Endothelial cell of umbilical vein (primary cell): ENCODE measurements around the gene RPL39. TPM values are rescaled to one million over a fixed set of nuclear protein-coding genes. Genes with fewer than 3 reads are reported as not detected.
A peak's percentile ranks its signal among the peaks of the same experiment; 100 is the strongest.

Experiments used
- BruUV-seq: library from RNA; stranded (reverse); fragments of 400-500 nt; replicated peaks from 2 replicates; lab custom pipeline; 2021; lab: Mats Ljungman, UMichigan
- CTCF ChIA-PET: fragments of 300-600, 350-600 bp; sonication (Branson Sonifier 250); formaldehyde crosslinking; loops from one replicate; lab custom pipeline; 2021; ENCODE audit warnings: antibody characterized with exemption, inconsistent platforms; lab: Charles Lee
- POLR2A ChIA-PET: fragments of 300-600, 350-600 bp; sonication (Branson Sonifier 250); formaldehyde crosslinking; loops from one replicate; lab custom pipeline; 2021; ENCODE audit warnings: antibody characterized with exemption, inconsistent platforms; lab: Charles Lee
- DNase-seq: peaks from one replicate; pipeline ENCODE4 v3.0.0-alpha.2; 2011; ENCODE audit warnings: low read depth, low spot score
- FAIRE-seq: peaks from 2 replicates; lab custom pipeline; 2011; peaks lifted over from hg19 to GRCh38; lab: Jason Lieb, UNC
- H2AFZ ChIP-seq: 2 replicates; pipeline ENCODE4 v1.6.0; 2012; ENCODE audit warnings: low read depth, low read length, control low read depth, inconsistent platforms
- H3K27ac ChIP-seq: 2 replicates; pipeline ENCODE4 v1.5.1; 2011; ENCODE audit warnings: low read depth, mild to moderate bottlenecking, control low read depth, low read length, moderate library complexity; ENCODE audit not compliant: insufficient read depth
- H3K27me3 ChIP-seq, 2 experiments: 2 replicates each; pipeline versions ENCODE4 v1.6.0 to v1.6.1; 2011; ENCODE audit warnings: low read length in 2 of 2, mixed read lengths in 1 of 2; ENCODE audit not compliant: control insufficient read depth in 2 of 2, insufficient read depth in 2 of 2
- H3K36me3 ChIP-seq, 2 experiments: 2 replicates in 1 of 2; 3 replicates in 1 of 2; pipeline ENCODE4 v1.5.1; 2011; ENCODE audit warnings: low read length in 2 of 2, mild to moderate bottlenecking in 1 of 2, moderate library complexity in 1 of 2; ENCODE audit not compliant: control insufficient read depth in 2 of 2, insufficient read depth in 2 of 2; ENCODE audit errors: extremely low read depth in 1 of 2
- H3K4me1 ChIP-seq: 3 replicates; pipeline ENCODE4 v1.5.1; 2011; ENCODE audit warnings: mild to moderate bottlenecking, low read length; ENCODE audit not compliant: control insufficient read depth, insufficient read depth; ENCODE audit errors: extremely low read depth
- H3K4me2 ChIP-seq: 2 replicates; pipeline ENCODE4 v1.6.1; 2011; ENCODE audit warnings: low read length, control low read depth, mixed read lengths; ENCODE audit not compliant: insufficient read depth
- H3K4me3 ChIP-seq, 3 experiments: fragments of 200-600 bp in 1 of 3; sonication (generic), shearing (Covaris generic) in 1 of 3; replicated peaks in 1 of 3; 2 replicates each; pipeline ENCODE4 v1.5.1; 2011 to 2016; ENCODE audit warnings: control low read depth in 3 of 3, low read length in 3 of 3, mild to moderate bottlenecking in 2 of 3, inconsistent platforms in 1 of 3, low read depth in 1 of 3, moderate library complexity in 1 of 3; ENCODE audit not compliant: insufficient read depth in 1 of 3
- H3K79me2 ChIP-seq: 2 replicates; pipeline ENCODE4 v1.6.0; 2012; ENCODE audit warnings: low read length, inconsistent platforms; ENCODE audit not compliant: control insufficient read depth, insufficient read depth
- H3K9ac ChIP-seq: replicated peaks from 2 replicates; pipeline ENCODE3; 2011; ENCODE audit warnings: low read length, control low read depth; ENCODE audit not compliant: insufficient read depth; ENCODE audit errors: extremely low read depth
- H3K9me1 ChIP-seq: replicated peaks from 3 replicates; pipeline ENCODE4 v1.6.0; 2011; ENCODE audit warnings: mild to moderate bottlenecking, low read length; ENCODE audit not compliant: control insufficient read depth, insufficient read depth; ENCODE audit errors: extremely low read depth
- H3K9me3 ChIP-seq: replicated peaks from 2 replicates; pipeline ENCODE4 v1.5.1; 2012; ENCODE audit warnings: low read length, inconsistent platforms; ENCODE audit not compliant: control insufficient read depth, insufficient read depth
- H4K20me1 ChIP-seq: replicated peaks from 2 replicates; pipeline ENCODE3; 2011; ENCODE audit warnings: mild to moderate bottlenecking, low read length; ENCODE audit not compliant: control insufficient read depth, insufficient read depth; ENCODE audit errors: extremely low read depth
- EZH2 ChIP-seq: IDR thresholded peaks from 2 replicates; pipeline ENCODE4 v1.6.1; 2012; ENCODE audit warnings: borderline replicate concordance, low read depth, mild to moderate bottlenecking, moderate library complexity, low read length, inconsistent platforms; ENCODE audit not compliant: severe bottlenecking
- FOS ChIP-seq: IDR thresholded peaks from 2 replicates; pipeline ENCODE4 v1.6.1; 2011; ENCODE audit warnings: mild to moderate bottlenecking, low read length, moderate library complexity, borderline replicate concordance; ENCODE audit not compliant: insufficient read depth
- GATA2 ChIP-seq: IDR thresholded peaks from 2 replicates; pipeline ENCODE4 v1.7.0; 2011; ENCODE audit warnings: low read depth, mild to moderate bottlenecking, moderate library complexity, mixed read lengths, low read length; ENCODE audit not compliant: insufficient read length, insufficient read depth
- JUN ChIP-seq: IDR thresholded peaks from 2 replicates; pipeline ENCODE4 v1.6.1; 2011; ENCODE audit warnings: borderline replicate concordance, low read depth; ENCODE audit not compliant: insufficient read length, insufficient read depth
- MYC ChIP-seq: IDR thresholded peaks from one replicate; pipeline ENCODE4 v1.6.1; 2011; ENCODE audit warnings: mild to moderate bottlenecking, low read depth, low read length
- POLR2A ChIP-seq: IDR thresholded peaks from 2 replicates; pipeline ENCODE4 v1.6.1; 2012; ENCODE audit warnings: low read depth, mild to moderate bottlenecking, control low read depth, low read length
- POLR2AphosphoS5 ChIP-seq: IDR thresholded peaks from 2 replicates; pipeline ENCODE4 v1.6.1; 2012; ENCODE audit warnings: low read depth, mild to moderate bottlenecking, control low read depth, low read length, moderate library complexity; ENCODE audit not compliant: insufficient read depth
- dilution Hi-C: fragments of 300-500 bp; cut with MboI; formaldehyde crosslinking; loops from one replicate; pipeline ENCODE4 v1.15.0; 2019; ENCODE audit warnings: low sequenced_read_pairs; ENCODE audit not compliant: extremely low pct_ligation_motif_present
- intact Hi-C: fragments of 100-400 bp; cut with micrococcal nuclease; formaldehyde crosslinking; loops from one replicate; pipeline ENCODE4 v1.10.0; 2022
- polyA plus RNA-seq, 4 experiments: library from polyadenylated mRNA; depleted of rRNA in 3 of 4; stranded (reverse) in 3 of 4; unstranded in 1 of 4; fragments of >200 nt; gene quantifications; 2 replicates each; pipeline versions ENCODE4 v1.2.1 to v1.2.3, GENCODE V29; 2011 to 2012; ENCODE audit warnings: missing spikeins in 1 of 4
- total RNA-seq: library from RNA; stranded (reverse); gene quantifications from 2 replicates; pipeline ENCODE4 v1.2.3, GENCODE V29; 2021
- TF ChIP-seq, protein P1 (sequence below): IDR thresholded peaks from 2 replicates; pipeline ENCODE4 v1.6.1; 2011; ENCODE audit not compliant: insufficient read depth, insufficient read length
- TF ChIP-seq, protein P2 (sequence below), 2 donors: IDR thresholded peaks; 1 replicate in 1 of 2; 2 replicates in 1 of 2; pipeline ENCODE4 v1.5.1; 2011; ENCODE audit warnings: low read length in 2 of 2, mild to moderate bottlenecking in 2 of 2, moderate library complexity in 2 of 2, control low read depth in 1 of 2, inconsistent platforms in 1 of 2, low read depth in 1 of 2; ENCODE audit not compliant: insufficient read depth in 1 of 2; ENCODE audit errors: extremely low read depth in 1 of 2

Gene RPL39
- total and polyA plus RNA-seq, 2 donors (not counting 3 experiments of a cell fraction or from before 2014, with no cell fraction given): 1,305 to 1,516 TPM

DNA sequence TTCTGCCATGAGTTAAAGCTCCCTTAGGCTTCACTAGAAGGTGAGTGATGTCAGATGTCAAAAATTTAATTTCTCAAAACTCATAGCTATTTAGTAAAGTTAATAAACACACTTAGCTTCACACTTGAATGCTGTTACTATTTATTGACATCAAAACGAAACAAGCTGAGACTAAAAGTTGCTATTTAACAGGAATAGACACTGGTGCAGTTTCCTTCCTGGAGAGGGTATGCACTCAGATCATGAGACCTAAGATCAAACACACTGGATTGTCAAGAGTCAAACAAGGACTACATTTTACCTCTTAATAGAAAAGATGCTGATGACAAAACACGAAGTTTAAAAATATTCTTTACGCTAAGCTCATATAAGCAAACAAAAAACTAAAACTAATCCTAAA, 42.5 kb upstream of the RPL39 start:
- no peak overlapping the region for H3K4me3 ChIP-seq
- DNase-seq (no peak), FAIRE-seq (peak; percentile 4)
- no peak overlapping the region for H3K9ac ChIP-seq
- POLR2A ChIA-PET: interaction anchor here (0.6 kb wide), 1 partner anchor 9 kb away, joined by 5 read pairs; no protein-coding TSS in a partner anchor
- no peaks in the 10 kb centered on the region for H3K4me1 ChIP-seq
- H3K4me2 ChIP-seq: no peak overlapping the region
- dilution Hi-C loops: no loop called here
- H3K9me3 ChIP-seq: no peaks in the 10 kb centered on the region
- H3K9me1 ChIP-seq: no peaks in the 10 kb centered on the region
- H3K36me3 ChIP-seq: no peaks in the 10 kb centered on the region
- no TSS peak for BruUV-seq
- H3K27me3 ChIP-seq: no peaks in the 10 kb centered on the region
- H2AFZ ChIP-seq: no peak overlapping the region
- intact Hi-C loops: no loop called here
- no peak overlapping the region for H3K27ac ChIP-seq
- TF ChIP-seq EZH2 (no peak), MYC (no peak), FOS (no peak), GATA2 (no peak), POLR2A (no peak), POLR2AphosphoS5 (no peak), JUN (no peak)
- TF ChIP-seq, protein P1, sequence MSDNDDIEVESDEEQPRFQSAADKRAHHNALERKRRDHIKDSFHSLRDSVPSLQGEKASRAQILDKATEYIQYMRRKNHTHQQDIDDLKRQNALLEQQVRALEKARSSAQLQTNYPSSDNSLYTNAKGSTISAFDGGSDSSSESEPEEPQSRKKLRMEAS: no peak
- TF ChIP-seq, protein P2, sequence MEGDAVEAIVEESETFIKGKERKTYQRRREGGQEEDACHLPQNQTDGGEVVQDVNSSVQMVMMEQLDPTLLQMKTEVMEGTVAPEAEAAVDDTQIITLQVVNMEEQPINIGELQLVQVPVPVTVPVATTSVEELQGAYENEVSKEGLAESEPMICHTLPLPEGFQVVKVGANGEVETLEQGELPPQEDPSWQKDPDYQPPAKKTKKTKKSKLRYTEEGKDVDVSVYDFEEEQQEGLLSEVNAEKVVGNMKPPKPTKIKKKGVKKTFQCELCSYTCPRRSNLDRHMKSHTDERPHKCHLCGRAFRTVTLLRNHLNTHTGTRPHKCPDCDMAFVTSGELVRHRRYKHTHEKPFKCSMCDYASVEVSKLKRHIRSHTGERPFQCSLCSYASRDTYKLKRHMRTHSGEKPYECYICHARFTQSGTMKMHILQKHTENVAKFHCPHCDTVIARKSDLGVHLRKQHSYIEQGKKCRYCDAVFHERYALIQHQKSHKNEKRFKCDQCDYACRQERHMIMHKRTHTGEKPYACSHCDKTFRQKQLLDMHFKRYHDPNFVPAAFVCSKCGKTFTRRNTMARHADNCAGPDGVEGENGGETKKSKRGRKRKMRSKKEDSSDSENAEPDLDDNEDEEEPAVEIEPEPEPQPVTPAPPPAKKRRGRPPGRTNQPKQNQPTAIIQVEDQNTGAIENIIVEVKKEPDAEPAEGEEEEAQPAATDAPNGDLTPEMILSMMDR (IDR thresholded peaks at IDR 0.05; ENCODE audit: extremely low read depth in 1 of 2, insufficient read depth in 1 of 2, low read depth in 1 of 2, low read length in 2 of 2): no peak
- no peaks in the 10 kb centered on the region for H4K20me1 ChIP-seq
- H3K79me2 ChIP-seq: no peaks in the 10 kb centered on the region
- CTCF ChIA-PET: interaction anchor here (0.7 to 1.3 kb wide), 2 partner anchors 25 to 27 kb away, joined by 4 to 5 read pairs; no protein-coding TSS in a partner anchor
